Measurements from ENCODE around the gene TBPL1. TPM values are rescaled to one million over a fixed set of nuclear protein-coding genes. Genes with fewer than 3 reads are reported as not detected.

TBPL1 gene
- total and polyA plus RNA-seq, 9 of the 15 experiments (the other 6 are each of a cell fraction or from before 2014, with no cell fraction given), result 78.1 to 152 (median 107) TPM

- TF ChIP-seq ZNF780A (CRISPR knock-in tag; IDR thresholded peaks at IDR 0.05) (no peak), SMC3 (conservative IDR thresholded peaks at IDR 0.05; ENCODE audit: insufficient read depth, low read depth, low read length) (no peak), ZBTB49 (CRISPR knock-in tag; IDR thresholded peaks at IDR 0.05; ENCODE audit: borderline replicate concordance) (no peak), NKRF (IDR thresholded peaks at IDR 0.05; ENCODE audit: borderline replicate concordance) (no peak), PHF21A (IDR thresholded peaks at IDR 0.05; ENCODE audit: borderline replicate concordance, low read depth) (no peak), GTF2A2 (tag; IDR thresholded peaks at IDR 0.05) (no peak), TRIM24 (IDR thresholded peaks at IDR 0.05) (peak; percentile 36 to 51; a peak in 3 of 4 replicates), ZNF583 (CRISPR knock-in tag; IDR thresholded peaks at IDR 0.05) (no peak), NFYB (IDR thresholded peaks at IDR 0.05; ENCODE audit: extremely low read depth, insufficient read length) (no peak), GABPB2 (CRISPR knock-in tag; conservative IDR thresholded peaks at IDR 0.05) (no peak), ZNF3 (CRISPR knock-in tag; IDR thresholded peaks at IDR 0.05) (no peak), ZFP1 (CRISPR knock-in tag; IDR thresholded peaks at IDR 0.05) (no peak), BCLAF1 (IDR thresholded peaks at IDR 0.05; ENCODE audit: borderline replicate concordance in 1 of 2, control insufficient read depth in 1 of 2, low read depth in 2 of 2, low read length in 1 of 2) (no peak), CTCF (IDR thresholded peaks at IDR 0.05 in 2 of 3, conservative IDR thresholded peaks at IDR 0.05 in 1 of 3; ENCODE audit: insufficient read depth in 2 of 3, low read depth in 1 of 3, low read length in 3 of 3) (no peak), ZFP30 (CRISPR knock-in tag; IDR thresholded peaks at IDR 0.05; ENCODE audit: borderline replicate concordance) (no peak), THAP7 (CRISPR knock-in tag; IDR thresholded peaks at IDR 0.05) (no peak), MYNN (IDR thresholded peaks at IDR 0.05) (peak; percentile 55; the same call in 1 of the 2 replicates), MYNN (CRISPR knock-in tag; IDR thresholded peaks at IDR 0.05) (no peak), CBX5 (IDR thresholded peaks at IDR 0.05; ENCODE audit: borderline replicate concordance, low read depth) (no peak), THRAP3 (IDR thresholded peaks at IDR 0.05; ENCODE audit: borderline replicate concordance) (no peak)
These were observed 4.8 kb downstream of the TBPL1 start (continued) for GRCh38 chr6:133957780-133958242.

All from K562 (cell line).